Measurements from ENCODE around the gene SMAP1.
"Not testable (repeated sequence)": the region's sequence is repeated elsewhere in the genome, so short reads cannot be mapped to it uniquely, and the experiment has no call there.

Gene SMAP1

GRCh38 chr6:70684794-70685493 lies 17.3 kb downstream of the SMAP1 start:
- no peak for DNase-seq

GRCh38 chr6:70685494-70686180 lies 18.0 kb downstream of the SMAP1 start:
- no peak for DNase-seq

- peak in 1 of 2 donors; percentile 61 for DNase-seq
These were observed 19.0 kb downstream of the SMAP1 start for GRCh38 chr6:70686548-70687133.

- no peak for DNase-seq
These were observed 26.2 kb downstream of the SMAP1 start for GRCh38 chr6:70693887-70694286.

GRCh38 chr6:70694371-70694770 lies 26.7 kb downstream of the SMAP1 start:
- no peak for DNase-seq

- DNase-seq, result no peak
These were observed 33.5 kb downstream of the SMAP1 start for GRCh38 chr6:70700922-70701876.

GRCh38 chr6:70705772-70706171 lies 38.1 kb downstream of the SMAP1 start:
- no peak for DNase-seq

- peak in 1 of 2 donors; percentile 64 for DNase-seq
These were observed 38.9 kb downstream of the SMAP1 start for GRCh38 chr6:70706491-70707123.

GRCh38 chr6:70707893-70708292 lies 40.2 kb downstream of the SMAP1 start:
- no peak for DNase-seq

GRCh38 chr6:70708448-70708847 lies 40.8 kb downstream of the SMAP1 start:
- peak in 1 of 2 donors; percentile 4 for DNase-seq

GRCh38 chr6:70709826-70710225 lies 42.1 kb downstream of the SMAP1 start:
- DNase-seq, result no peak

GRCh38 chr6:70714716-70715257 lies 47.1 kb downstream of the SMAP1 start:
- DNase-seq, result no peak

- DNase-seq, result peak in 1 of 2 donors; percentile 17
These were observed 49.5 kb downstream of the SMAP1 start for GRCh38 chr6:70717038-70717801.

- no peak for DNase-seq
These were observed 56.8 kb downstream of the SMAP1 start for GRCh38 chr6:70724524-70724923.

GRCh38 chr6:70725817-70726415 lies 58.2 kb downstream of the SMAP1 start:
- DNase-seq, result no peak

- DNase-seq, result no peak
These were observed 66.7 kb downstream of the SMAP1 start for GRCh38 chr6:70734381-70734780.

GRCh38 chr6:70734979-70735378 lies 67.3 kb downstream of the SMAP1 start:
- no peak for DNase-seq

- no peak for DNase-seq
These were observed 67.8 kb downstream of the SMAP1 start for GRCh38 chr6:70735513-70735912.

- no peak for DNase-seq
These were observed 70.3 kb downstream of the SMAP1 start for GRCh38 chr6:70738028-70738427.

GRCh38 chr6:70739534-70739933 lies 71.9 kb downstream of the SMAP1 start:
- no peak for DNase-seq

- not testable (repeated sequence) for DNase-seq
These were observed 73.1 kb downstream of the SMAP1 start for GRCh38 chr6:70740746-70741145.

Measured in CD4-positive, alpha-beta T cell treated with Interferon alpha-2 for 1 hour (primary cell).